Endothelial cell (in vitro differentiated cells): Measurements from ENCODE around the gene HYDIN. TPM values are rescaled to one million over a fixed set of nuclear protein-coding genes. Genes with fewer than 3 reads are reported as not detected.
A peak's percentile ranks its signal among the peaks of the same experiment; 100 is the strongest.

Source experiments
- DNase-seq: peaks from one replicate; pipeline ENCODE4 v3.0.0; 2021; ENCODE audit warnings: low spot score
- H3K27ac Mint-ChIP-seq: one replicate; pipeline ENCODE4 v1.8.0; 2021; ENCODE audit warnings: mixed read lengths, inconsistent platforms; ENCODE audit not compliant: unreplicated experiment
- H3K27me3 Mint-ChIP-seq: one replicate; pipeline ENCODE4 v1.8.0; 2021; ENCODE audit warnings: mild to moderate bottlenecking, moderate library complexity, mixed read lengths, inconsistent platforms; ENCODE audit not compliant: unreplicated experiment
- H3K36me3 Mint-ChIP-seq: one replicate; pipeline ENCODE4 v1.8.0; 2021; ENCODE audit warnings: mild to moderate bottlenecking, low read depth, mixed read lengths, inconsistent platforms; ENCODE audit not compliant: unreplicated experiment
- H3K4me1 Mint-ChIP-seq: one replicate; pipeline ENCODE4 v1.8.0; 2021; ENCODE audit warnings: mild to moderate bottlenecking, mixed read lengths, inconsistent platforms; ENCODE audit not compliant: unreplicated experiment
- H3K4me3 Mint-ChIP-seq: one replicate; pipeline ENCODE4 v1.8.0; 2021; ENCODE audit warnings: mild to moderate bottlenecking, mixed read lengths, inconsistent platforms; ENCODE audit not compliant: unreplicated experiment
- H3K9me3 Mint-ChIP-seq: one replicate; pipeline ENCODE4 v1.8.0; 2021; ENCODE audit warnings: mixed read lengths, inconsistent platforms; ENCODE audit not compliant: unreplicated experiment
- long read RNA-seq: library from polyadenylated mRNA; unstranded; transcript quantifications from one replicate; pipeline ENCODE4 v2.0.0, GENCODE V29; 2020; ENCODE audit not compliant: unreplicated experiment
- total RNA-seq: library from RNA; stranded (reverse); fragmentation: NEBNext Ultra II Directional; extraction: Animal tissue kit (Norgen Biotek cat#: 25700); gene quantifications from one replicate; pipeline ENCODE4 v1.2.1, GENCODE V29; 2021; ENCODE audit not compliant: unreplicated experiment
- TF ChIP-seq, protein P1 (sequence below): fragments of 200-600 bp; sonication (generic); IDR thresholded peaks from one replicate; pipeline ENCODE4 v1.5.0; 2021; ENCODE audit warnings: antibody characterized with exemption; ENCODE audit not compliant: unreplicated experiment

The HYDIN gene
- 2.5 TPM for total RNA-seq
- long read RNA-seq, partial matches to known transcripts = 0 of 2 reads
- long read RNA-seq, other reads (novel, unspliced or antisense) = 2 of 2 reads

DNA sequence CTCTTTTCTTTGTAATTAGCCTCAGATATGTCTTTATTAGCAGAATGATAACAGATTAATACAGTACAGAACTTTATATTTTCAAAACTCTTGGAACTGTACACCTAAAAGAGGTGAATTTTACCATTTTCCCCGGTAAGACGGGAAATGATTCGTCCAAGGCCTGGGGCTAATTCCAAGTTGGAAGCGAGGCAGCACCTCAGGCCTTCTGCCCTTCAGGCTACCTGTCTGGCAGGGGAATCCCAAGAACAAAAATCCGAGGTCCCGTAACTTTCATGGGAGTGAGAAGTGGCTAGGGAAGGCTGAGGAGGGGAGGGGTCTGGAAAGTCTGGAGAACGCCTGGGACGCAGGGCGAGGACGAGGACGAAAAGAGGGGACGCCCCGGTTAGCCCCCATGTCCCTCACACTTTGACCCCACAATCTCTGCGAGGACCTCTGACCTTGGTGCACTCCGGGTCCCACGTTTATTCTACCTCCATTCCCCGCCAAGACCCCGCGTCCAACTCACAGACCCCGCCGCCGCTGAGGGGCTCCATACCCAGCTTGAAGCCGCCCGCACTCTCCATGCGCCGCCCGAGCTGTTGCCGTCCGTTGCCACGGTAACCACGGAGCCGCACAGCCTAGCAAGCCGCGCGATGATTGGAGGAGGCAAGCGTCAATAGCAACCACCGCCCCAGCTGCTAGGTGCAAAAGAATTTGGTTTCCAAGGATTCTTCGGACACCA lies at the start of gene HYDIN:
TSS of gene HYDIN (minus strand) at position 601 of the 724 bp plus-strand sequence. CDS start 43,827 bp downstream, outside the sequence.
- TF ChIP-seq, protein P1, sequence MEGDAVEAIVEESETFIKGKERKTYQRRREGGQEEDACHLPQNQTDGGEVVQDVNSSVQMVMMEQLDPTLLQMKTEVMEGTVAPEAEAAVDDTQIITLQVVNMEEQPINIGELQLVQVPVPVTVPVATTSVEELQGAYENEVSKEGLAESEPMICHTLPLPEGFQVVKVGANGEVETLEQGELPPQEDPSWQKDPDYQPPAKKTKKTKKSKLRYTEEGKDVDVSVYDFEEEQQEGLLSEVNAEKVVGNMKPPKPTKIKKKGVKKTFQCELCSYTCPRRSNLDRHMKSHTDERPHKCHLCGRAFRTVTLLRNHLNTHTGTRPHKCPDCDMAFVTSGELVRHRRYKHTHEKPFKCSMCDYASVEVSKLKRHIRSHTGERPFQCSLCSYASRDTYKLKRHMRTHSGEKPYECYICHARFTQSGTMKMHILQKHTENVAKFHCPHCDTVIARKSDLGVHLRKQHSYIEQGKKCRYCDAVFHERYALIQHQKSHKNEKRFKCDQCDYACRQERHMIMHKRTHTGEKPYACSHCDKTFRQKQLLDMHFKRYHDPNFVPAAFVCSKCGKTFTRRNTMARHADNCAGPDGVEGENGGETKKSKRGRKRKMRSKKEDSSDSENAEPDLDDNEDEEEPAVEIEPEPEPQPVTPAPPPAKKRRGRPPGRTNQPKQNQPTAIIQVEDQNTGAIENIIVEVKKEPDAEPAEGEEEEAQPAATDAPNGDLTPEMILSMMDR = no peak
- peaks cover 2% of the 10 kb centered on the region for H3K4me1 Mint-ChIP-seq
- peaks cover 17% of the 10 kb centered on the region for H3K36me3 Mint-ChIP-seq
- peak within 1 kb of the TSS; percentile 94 for H3K4me3 Mint-ChIP-seq
- peaks cover 5% of the 10 kb centered on the region for H3K27me3 Mint-ChIP-seq
- peaks cover 19% of the 10 kb centered on the region for H3K9me3 Mint-ChIP-seq
- H3K27ac Mint-ChIP-seq = peak within 1 kb of the TSS; percentile 92
- DNase-seq = peak; percentile 91

DNA sequence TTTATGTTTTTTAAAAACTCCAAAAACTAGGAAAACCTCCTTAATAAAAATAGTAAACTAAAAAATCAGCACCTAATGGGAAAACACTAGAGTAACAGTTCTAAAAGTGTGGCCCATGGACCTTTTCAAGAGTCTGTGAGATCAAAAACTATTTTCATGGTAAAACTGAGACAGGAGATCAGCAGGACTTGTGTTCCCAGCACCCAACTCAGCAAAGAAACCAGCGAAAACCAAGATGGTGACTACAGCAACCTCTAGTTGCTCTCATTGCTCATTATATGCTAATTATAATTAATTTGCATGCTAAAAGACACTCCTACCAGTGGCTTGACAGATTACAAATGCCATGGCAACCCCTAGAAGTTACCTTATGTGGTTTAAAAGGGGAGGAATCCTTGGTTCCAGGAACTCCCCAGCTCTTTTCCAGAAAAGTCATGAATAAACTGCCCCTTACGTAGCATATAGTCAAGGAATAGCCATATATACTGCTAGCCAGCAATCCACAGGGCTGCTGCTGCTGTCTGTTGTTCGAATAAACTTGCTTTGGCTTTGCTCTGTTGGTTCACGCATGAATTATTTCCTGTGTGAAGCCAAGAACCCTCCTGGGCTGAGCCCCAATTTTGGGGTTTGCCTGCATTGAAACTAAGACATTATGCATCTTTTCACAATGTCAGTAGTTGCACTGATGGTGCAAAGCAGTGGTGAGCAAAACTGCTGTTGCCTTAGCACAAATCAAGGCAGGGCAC lies 46.2 kb upstream of the HYDIN start:
- no peak for DNase-seq
- Mint-ChIP-seq H3K36me3 (peaks cover 14% of the 10 kb centered on the region), H3K9me3 (no peaks in the 10 kb centered on the region), H3K4me3 (no peak overlapping the region), H3K27me3 (no peaks in the 10 kb centered on the region), H3K27ac (no peak overlapping the region), H3K4me1 (no peaks in the 10 kb centered on the region)
- TF ChIP-seq, protein P1 = no peak

DNA sequence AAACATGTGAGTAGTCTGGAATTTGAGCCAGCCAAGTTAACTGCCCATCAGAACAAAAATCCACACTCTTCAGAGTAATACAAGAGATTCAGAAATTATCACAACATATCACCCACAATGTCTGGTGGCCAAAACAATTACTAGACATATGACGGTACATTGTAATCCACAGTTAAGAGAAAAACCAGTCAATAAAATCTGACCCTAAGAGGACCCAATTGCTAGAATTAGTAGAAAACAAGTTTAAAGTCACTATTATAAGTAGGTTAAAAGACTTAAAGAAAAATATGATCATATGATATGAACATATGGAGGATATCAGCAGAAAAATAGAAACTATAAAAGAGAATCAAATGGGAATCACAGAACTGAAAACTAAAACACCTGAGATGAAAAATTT lies 42.9 kb upstream of the HYDIN start:
- Mint-ChIP-seq H3K27me3 (no peaks in the 10 kb centered on the region), H3K4me3 (no peak overlapping the region), H3K36me3 (peaks cover 14% of the 10 kb centered on the region), H3K27ac (no peak overlapping the region), H3K9me3 (no peaks in the 10 kb centered on the region), H3K4me1 (no peaks in the 10 kb centered on the region)
- no peak for DNase-seq
- TF ChIP-seq, protein P1 = no peak

DNA sequence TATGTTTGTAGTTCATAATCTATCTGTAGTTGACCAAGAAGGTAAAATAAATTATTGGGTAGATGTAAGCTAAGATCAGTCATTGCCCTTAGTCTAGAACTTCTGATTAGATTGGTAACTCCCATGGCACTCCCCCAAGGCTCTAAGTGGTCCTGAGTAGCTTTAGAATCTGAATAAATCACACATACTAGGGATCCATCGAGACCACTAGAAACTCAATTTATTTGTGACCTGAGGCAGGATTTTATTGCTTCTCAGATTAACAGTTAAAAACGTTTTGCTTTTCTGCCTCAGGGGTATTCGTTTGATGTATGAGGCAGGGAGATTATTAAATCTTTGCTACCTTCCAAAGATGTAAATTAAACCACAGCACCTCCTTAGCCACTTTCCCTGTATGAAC lies 33.8 kb upstream of the HYDIN start:
- H3K4me3 Mint-ChIP-seq = no peak overlapping the region
- H3K27ac Mint-ChIP-seq = no peak overlapping the region
- TF ChIP-seq, protein P1 = no peak
- DNase-seq = no peak
- H3K36me3 Mint-ChIP-seq = peaks cover 4% of the 10 kb centered on the region
- H3K9me3 Mint-ChIP-seq = no peaks in the 10 kb centered on the region
- no peaks in the 10 kb centered on the region for H3K27me3 Mint-ChIP-seq
- peaks cover 19% of the 10 kb centered on the region for H3K4me1 Mint-ChIP-seq

DNA sequence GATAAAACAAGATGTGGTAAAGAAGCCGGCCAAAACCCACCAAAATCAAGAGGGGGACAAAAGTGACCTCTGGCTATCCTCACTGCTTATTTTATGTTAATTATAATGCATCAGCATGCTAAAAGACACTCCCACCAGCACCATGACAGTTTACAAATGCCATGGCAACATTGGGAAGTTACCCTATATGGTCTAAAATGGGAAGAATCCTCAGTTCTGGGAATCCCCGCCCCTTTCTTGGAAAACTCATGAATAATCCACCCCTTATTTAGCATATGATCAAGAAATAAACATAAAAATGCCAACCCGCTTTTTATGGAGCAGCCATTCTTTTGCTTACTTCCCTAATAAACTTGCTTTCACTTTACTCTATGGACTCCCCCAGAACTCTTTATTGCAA lies 33.1 kb upstream of the HYDIN start:
- no peak overlapping the region for H3K27ac Mint-ChIP-seq
- DNase-seq = no peak
- peaks cover 26% of the 10 kb centered on the region for H3K4me1 Mint-ChIP-seq
- peaks cover 1% of the 10 kb centered on the region for H3K27me3 Mint-ChIP-seq
- no peak overlapping the region for H3K4me3 Mint-ChIP-seq
- no peaks in the 10 kb centered on the region for H3K9me3 Mint-ChIP-seq
- TF ChIP-seq, protein P1 = no peak
- H3K36me3 Mint-ChIP-seq = peaks cover 4% of the 10 kb centered on the region
